T-helper 2 cell treated with Interferon-gamma antibody and Interleukin-4, amounts not matched to agents 5 μg/mL and 100 μg/mL, for 36 hours (primary cell): ENCODE measurements around the gene TNS3.
A peak's percentile ranks its signal among the peaks of the same experiment; 100 is the strongest.

Experiments
- DNase-seq: peaks from one replicate; pipeline ENCODE4 v3.0.0; 2021; ENCODE audit warnings: low spot score
- H3K27ac Mint-ChIP-seq: one replicate; pipeline ENCODE4 v1.8.0; 2021; ENCODE audit warnings: mild to moderate bottlenecking, mixed read lengths
- H3K27me3 Mint-ChIP-seq: one replicate; pipeline ENCODE4 v1.8.0; 2021; ENCODE audit warnings: low read depth, mixed read lengths
- H3K36me3 Mint-ChIP-seq: one replicate; pipeline ENCODE4 v1.8.0; 2021; ENCODE audit warnings: low read depth, mixed read lengths
- H3K4me1 Mint-ChIP-seq: one replicate; pipeline ENCODE4 v1.8.0; 2021; ENCODE audit warnings: low read depth, mixed read lengths
- H3K4me3 Mint-ChIP-seq: one replicate; pipeline ENCODE4 v1.8.0; 2022; ENCODE audit warnings: mild to moderate bottlenecking, moderate library complexity, mixed read lengths
- H3K9me3 Mint-ChIP-seq: one replicate; pipeline ENCODE4 v1.8.0; 2021; ENCODE audit warnings: mixed read lengths

The TNS3 gene

GRCh38 chr7:47310020-47310419 is 271.9 kb downstream of the TNS3 start:
- no peaks in the 10 kb centered on the region for H3K27me3 Mint-ChIP-seq
- no peak overlapping the region for H3K27ac Mint-ChIP-seq
- no peak for DNase-seq
- peaks cover 11% of the 10 kb centered on the region for H3K9me3 Mint-ChIP-seq
- H3K4me3 Mint-ChIP-seq: no peak overlapping the region
- H3K4me1 Mint-ChIP-seq: peaks cover 4% of the 10 kb centered on the region
- no peaks in the 10 kb centered on the region for H3K36me3 Mint-ChIP-seq

- H3K36me3 Mint-ChIP-seq: no peaks in the 10 kb centered on the region
- H3K9me3 Mint-ChIP-seq: peaks cover 11% of the 10 kb centered on the region
- H3K27me3 Mint-ChIP-seq: no peaks in the 10 kb centered on the region
- DNase-seq: no peak
- no peak overlapping the region for H3K27ac Mint-ChIP-seq
- H3K4me3 Mint-ChIP-seq: no peak overlapping the region
- no peaks in the 10 kb centered on the region for H3K4me1 Mint-ChIP-seq
Measured at GRCh38 chr7:47308808-47309207, 273.1 kb downstream of the TNS3 start.

- H3K27ac Mint-ChIP-seq: no peak overlapping the region
- H3K27me3 Mint-ChIP-seq: no peaks in the 10 kb centered on the region
- no peak overlapping the region for H3K4me3 Mint-ChIP-seq
- no peaks in the 10 kb centered on the region for H3K36me3 Mint-ChIP-seq
- DNase-seq: no peak
- H3K4me1 Mint-ChIP-seq: no peaks in the 10 kb centered on the region
- peaks cover 11% of the 10 kb centered on the region for H3K9me3 Mint-ChIP-seq
Measured at GRCh38 chr7:47307311-47307710, 274.6 kb downstream of the TNS3 start.

GRCh38 chr7:47304727-47305719 is 276.9 kb downstream of the TNS3 start:
- Mint-ChIP-seq H3K9me3 (peaks cover 11% of the 10 kb centered on the region), H3K27me3 (no peaks in the 10 kb centered on the region), H3K4me1 (no peaks in the 10 kb centered on the region), H3K4me3 (no peak overlapping the region), H3K27ac (no peak overlapping the region), H3K36me3 (no peaks in the 10 kb centered on the region)
- DNase-seq: no peak

- Mint-ChIP-seq H3K4me3 (no peak overlapping the region), H3K4me1 (no peaks in the 10 kb centered on the region), H3K9me3 (peaks cover 4% of the 10 kb centered on the region), H3K36me3 (no peaks in the 10 kb centered on the region), H3K27me3 (no peaks in the 10 kb centered on the region), H3K27ac (peak overlapping the region; percentile 15)
- DNase-seq: no peak
Measured at GRCh38 chr7:47303695-47304453, 278.0 kb downstream of the TNS3 start.

GRCh38 chr7:47303014-47303694 is 278.8 kb downstream of the TNS3 start:
- Mint-ChIP-seq H3K27me3 (no peaks in the 10 kb centered on the region), H3K27ac (no peak overlapping the region), H3K4me3 (no peak overlapping the region), H3K4me1 (no peaks in the 10 kb centered on the region), H3K9me3 (no peaks in the 10 kb centered on the region), H3K36me3 (no peaks in the 10 kb centered on the region)
- no peak for DNase-seq

GRCh38 chr7:47302560-47302959 is 279.4 kb downstream of the TNS3 start:
- no peaks in the 10 kb centered on the region for H3K36me3 Mint-ChIP-seq
- H3K27me3 Mint-ChIP-seq: no peaks in the 10 kb centered on the region
- H3K9me3 Mint-ChIP-seq: no peaks in the 10 kb centered on the region
- H3K4me1 Mint-ChIP-seq: no peaks in the 10 kb centered on the region
- H3K27ac Mint-ChIP-seq: no peak overlapping the region
- no peak for DNase-seq
- H3K4me3 Mint-ChIP-seq: no peak overlapping the region

- no peak for DNase-seq
- Mint-ChIP-seq H3K4me1 (no peaks in the 10 kb centered on the region), H3K36me3 (no peaks in the 10 kb centered on the region), H3K27ac (no peak overlapping the region), H3K4me3 (no peak overlapping the region), H3K27me3 (no peaks in the 10 kb centered on the region), H3K9me3 (no peaks in the 10 kb centered on the region)
Measured at GRCh38 chr7:47301657-47302295, 280.1 kb downstream of the TNS3 start.

GRCh38 chr7:47301105-47301477 is 280.8 kb downstream of the TNS3 start:
- DNase-seq: no peak
- no peaks in the 10 kb centered on the region for H3K27me3 Mint-ChIP-seq
- no peaks in the 10 kb centered on the region for H3K36me3 Mint-ChIP-seq
- no peak overlapping the region for H3K4me3 Mint-ChIP-seq
- no peaks in the 10 kb centered on the region for H3K9me3 Mint-ChIP-seq
- H3K27ac Mint-ChIP-seq: no peak overlapping the region
- H3K4me1 Mint-ChIP-seq: no peaks in the 10 kb centered on the region

- H3K27ac Mint-ChIP-seq: no peak overlapping the region
- H3K36me3 Mint-ChIP-seq: no peaks in the 10 kb centered on the region
- H3K9me3 Mint-ChIP-seq: no peaks in the 10 kb centered on the region
- no peaks in the 10 kb centered on the region for H3K4me1 Mint-ChIP-seq
- no peaks in the 10 kb centered on the region for H3K27me3 Mint-ChIP-seq
- no peak for DNase-seq
- no peak overlapping the region for H3K4me3 Mint-ChIP-seq
Measured at GRCh38 chr7:47300472-47301104, 281.3 kb downstream of the TNS3 start.

- Mint-ChIP-seq H3K27ac (no peak overlapping the region), H3K27me3 (no peaks in the 10 kb centered on the region), H3K4me3 (no peak overlapping the region), H3K4me1 (no peaks in the 10 kb centered on the region), H3K9me3 (no peaks in the 10 kb centered on the region), H3K36me3 (no peaks in the 10 kb centered on the region)
- no peak for DNase-seq
Measured at GRCh38 chr7:47299496-47299895, 282.4 kb downstream of the TNS3 start.

- no peak for DNase-seq
- no peak overlapping the region for H3K4me3 Mint-ChIP-seq
- no peaks in the 10 kb centered on the region for H3K9me3 Mint-ChIP-seq
- H3K4me1 Mint-ChIP-seq: no peaks in the 10 kb centered on the region
- H3K27ac Mint-ChIP-seq: no peak overlapping the region
- H3K27me3 Mint-ChIP-seq: no peaks in the 10 kb centered on the region
- no peaks in the 10 kb centered on the region for H3K36me3 Mint-ChIP-seq
Measured at GRCh38 chr7:47298636-47299035, 283.3 kb downstream of the TNS3 start.

- H3K36me3 Mint-ChIP-seq: no peaks in the 10 kb centered on the region
- H3K27me3 Mint-ChIP-seq: no peaks in the 10 kb centered on the region
- no peaks in the 10 kb centered on the region for H3K4me1 Mint-ChIP-seq
- H3K27ac Mint-ChIP-seq: no peak overlapping the region
- DNase-seq: no peak
- H3K9me3 Mint-ChIP-seq: no peaks in the 10 kb centered on the region
- no peak overlapping the region for H3K4me3 Mint-ChIP-seq
Measured at GRCh38 chr7:47297120-47297519, 284.8 kb downstream of the TNS3 start.
